Measurements from ENCODE around the gene SLC25A19.

DNA sequence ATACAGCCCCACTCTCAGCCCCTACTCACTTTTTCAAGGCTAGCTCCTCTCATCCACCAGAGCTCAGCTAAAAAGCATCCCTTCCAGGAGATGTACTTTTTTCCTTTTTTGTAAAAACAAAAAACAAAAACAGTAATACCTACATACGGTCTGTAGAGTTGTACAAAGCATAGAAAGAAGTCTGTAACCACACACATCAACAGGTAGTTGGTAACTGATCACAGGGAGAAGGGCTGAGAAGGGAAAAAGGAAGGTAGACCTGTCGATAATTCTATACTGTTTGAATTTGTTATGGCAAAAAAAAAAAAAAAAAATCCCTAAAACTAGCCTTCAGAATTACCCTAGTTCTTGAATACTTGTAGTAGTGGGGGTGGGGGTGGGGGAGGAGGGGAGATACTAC lies 874 bp downstream of the SLC25A19 start:
- TF ChIP-seq, protein P1, sequence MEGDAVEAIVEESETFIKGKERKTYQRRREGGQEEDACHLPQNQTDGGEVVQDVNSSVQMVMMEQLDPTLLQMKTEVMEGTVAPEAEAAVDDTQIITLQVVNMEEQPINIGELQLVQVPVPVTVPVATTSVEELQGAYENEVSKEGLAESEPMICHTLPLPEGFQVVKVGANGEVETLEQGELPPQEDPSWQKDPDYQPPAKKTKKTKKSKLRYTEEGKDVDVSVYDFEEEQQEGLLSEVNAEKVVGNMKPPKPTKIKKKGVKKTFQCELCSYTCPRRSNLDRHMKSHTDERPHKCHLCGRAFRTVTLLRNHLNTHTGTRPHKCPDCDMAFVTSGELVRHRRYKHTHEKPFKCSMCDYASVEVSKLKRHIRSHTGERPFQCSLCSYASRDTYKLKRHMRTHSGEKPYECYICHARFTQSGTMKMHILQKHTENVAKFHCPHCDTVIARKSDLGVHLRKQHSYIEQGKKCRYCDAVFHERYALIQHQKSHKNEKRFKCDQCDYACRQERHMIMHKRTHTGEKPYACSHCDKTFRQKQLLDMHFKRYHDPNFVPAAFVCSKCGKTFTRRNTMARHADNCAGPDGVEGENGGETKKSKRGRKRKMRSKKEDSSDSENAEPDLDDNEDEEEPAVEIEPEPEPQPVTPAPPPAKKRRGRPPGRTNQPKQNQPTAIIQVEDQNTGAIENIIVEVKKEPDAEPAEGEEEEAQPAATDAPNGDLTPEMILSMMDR (conservative IDR thresholded peaks at IDR 0.05), result no peak
- TF ChIP-seq EZH2 (IDR thresholded peaks at IDR 0.05; ENCODE audit: low read depth), result no peak

Data from PC-9 (cell line).